GM13976 (cell line): ENCODE results near the gene SYVN1.

Experiments used
- DNase-seq: peaks from one replicate; pipeline ENCODE4 v3.0.0; 2012; ENCODE audit warnings: low spot score
- in situ Hi-C: fragments of 300-500 bp; cut with MboI; formaldehyde crosslinking; loops from one replicate; pipeline ENCODE4 v1.12.0; 2022; ENCODE audit warnings: low sequenced_read_pairs, mixed read lengths, inconsistent platforms; ENCODE audit not compliant: unreplicated experiment
- TF ChIP-seq, protein P1 (sequence below): IDR thresholded peaks from 2 replicates; pipeline ENCODE4 v1.5.1; 2012; ENCODE audit warnings: borderline replicate concordance, mild to moderate bottlenecking; ENCODE audit not compliant: insufficient read depth; ENCODE audit errors: extremely low read depth, missing control alignments, control extremely low read depth

Gene SYVN1

DNA sequence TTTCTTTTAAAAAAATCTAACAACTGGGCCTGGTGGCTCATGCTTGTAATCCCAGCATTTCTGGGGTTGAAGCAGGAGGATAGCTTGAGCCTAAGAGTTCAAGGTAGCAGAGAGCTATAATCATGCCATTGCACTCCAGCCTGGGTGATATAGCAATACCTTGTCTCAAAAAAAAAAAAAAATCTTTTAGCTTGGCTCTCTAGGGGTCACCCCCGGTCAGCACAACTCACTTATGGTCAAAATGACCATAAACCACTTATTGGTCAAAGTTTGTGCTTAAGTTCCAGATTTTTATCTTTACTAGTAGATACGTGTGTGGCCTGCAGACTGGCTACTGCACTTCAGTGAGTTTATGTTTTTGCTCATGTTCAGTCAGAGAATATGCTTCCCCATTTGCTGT lies 29.4 kb upstream of the SYVN1 start:
- TF ChIP-seq, protein P1, sequence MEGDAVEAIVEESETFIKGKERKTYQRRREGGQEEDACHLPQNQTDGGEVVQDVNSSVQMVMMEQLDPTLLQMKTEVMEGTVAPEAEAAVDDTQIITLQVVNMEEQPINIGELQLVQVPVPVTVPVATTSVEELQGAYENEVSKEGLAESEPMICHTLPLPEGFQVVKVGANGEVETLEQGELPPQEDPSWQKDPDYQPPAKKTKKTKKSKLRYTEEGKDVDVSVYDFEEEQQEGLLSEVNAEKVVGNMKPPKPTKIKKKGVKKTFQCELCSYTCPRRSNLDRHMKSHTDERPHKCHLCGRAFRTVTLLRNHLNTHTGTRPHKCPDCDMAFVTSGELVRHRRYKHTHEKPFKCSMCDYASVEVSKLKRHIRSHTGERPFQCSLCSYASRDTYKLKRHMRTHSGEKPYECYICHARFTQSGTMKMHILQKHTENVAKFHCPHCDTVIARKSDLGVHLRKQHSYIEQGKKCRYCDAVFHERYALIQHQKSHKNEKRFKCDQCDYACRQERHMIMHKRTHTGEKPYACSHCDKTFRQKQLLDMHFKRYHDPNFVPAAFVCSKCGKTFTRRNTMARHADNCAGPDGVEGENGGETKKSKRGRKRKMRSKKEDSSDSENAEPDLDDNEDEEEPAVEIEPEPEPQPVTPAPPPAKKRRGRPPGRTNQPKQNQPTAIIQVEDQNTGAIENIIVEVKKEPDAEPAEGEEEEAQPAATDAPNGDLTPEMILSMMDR = no peak
- DNase-seq = no peak
- in situ Hi-C loops = no loop called here

DNA sequence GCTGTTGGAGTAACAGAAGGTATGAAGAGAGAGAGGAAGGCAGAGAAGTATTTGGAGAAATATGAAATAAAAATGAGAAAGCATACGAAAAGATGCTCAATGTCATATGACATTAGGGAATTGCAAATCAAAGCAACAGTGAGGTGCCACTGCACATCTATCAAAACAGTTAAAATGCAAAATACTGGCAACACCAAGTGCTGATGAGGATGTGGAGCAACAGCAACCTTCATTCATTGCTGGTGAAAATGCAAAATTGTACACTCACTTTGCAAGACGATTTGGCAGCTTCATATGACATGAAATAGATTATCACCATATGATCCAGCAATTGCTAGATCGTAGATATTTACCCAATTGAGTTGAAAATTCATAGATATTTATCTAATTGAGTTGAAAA lies 26.3 kb upstream of the SYVN1 start:
- in situ Hi-C loops = no loop called here

DNA sequence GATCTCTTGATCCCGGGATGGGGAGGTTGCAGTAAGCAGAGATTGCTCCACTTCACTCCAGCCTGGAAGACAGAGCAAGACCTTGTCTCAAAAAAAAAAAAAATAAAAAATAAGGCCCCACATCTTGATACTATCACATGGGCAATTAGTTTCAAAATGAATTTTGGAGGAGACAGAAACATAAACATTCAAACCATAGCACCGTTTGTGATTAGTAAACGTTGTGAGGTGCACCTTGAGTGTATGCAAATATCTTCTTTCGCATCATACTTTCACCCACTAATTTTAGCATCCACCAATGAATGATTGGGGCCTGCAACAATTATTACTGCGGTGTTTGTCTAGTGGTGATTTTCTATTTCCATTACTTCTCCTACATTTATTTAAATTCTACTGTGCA lies 24.7 kb upstream of the SYVN1 start:
- in situ Hi-C loops = no loop called here
- TF ChIP-seq, protein P1 = no peak
- peak; percentile 57 for DNase-seq

More for the DNA sequence above, 26.3 kb upstream of the SYVN1 start:
- no peak for DNase-seq
- TF ChIP-seq, protein P1 = no peak

DNA sequence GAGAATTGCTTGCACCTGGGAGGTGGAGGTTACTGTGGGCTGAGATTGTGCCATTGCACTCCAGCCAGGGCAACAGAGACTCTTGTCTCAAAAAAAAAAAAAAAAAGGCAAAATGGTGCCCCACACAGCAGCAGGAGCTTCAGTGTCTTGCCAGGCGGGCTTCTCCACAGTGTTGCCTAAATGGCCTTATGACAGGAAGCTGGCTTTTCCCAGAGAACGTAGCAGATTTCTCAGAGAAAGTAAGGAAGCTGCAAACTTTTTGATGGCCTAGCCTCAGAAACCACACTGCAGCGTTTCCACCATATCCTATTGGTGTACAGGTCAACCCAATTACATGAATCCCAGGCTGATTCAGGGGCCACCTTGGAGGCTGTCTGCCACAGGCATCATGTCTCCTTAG lies 23.0 kb upstream of the SYVN1 start:
- in situ Hi-C loops = no loop called here
- no peak for DNase-seq
- TF ChIP-seq, protein P1 = no peak

DNA sequence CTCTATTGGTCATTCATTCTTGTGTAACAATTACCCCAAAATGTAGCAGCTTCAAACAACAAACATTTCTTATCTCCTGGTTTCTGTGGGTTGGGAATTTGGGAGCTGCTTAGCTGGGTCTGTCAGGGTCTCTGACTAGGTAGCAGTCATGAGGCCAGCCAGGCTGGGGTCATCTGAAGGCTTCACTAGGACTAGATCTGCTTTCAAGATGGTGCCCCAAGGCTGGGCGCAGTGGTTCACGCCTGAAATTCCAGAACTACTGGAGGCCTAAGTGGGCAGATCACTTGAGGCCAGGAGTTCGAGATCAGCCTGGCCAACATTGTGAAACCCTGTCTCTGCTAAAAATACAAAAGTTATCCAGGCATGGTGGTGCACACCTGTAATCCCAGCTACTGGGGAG lies 22.6 kb upstream of the SYVN1 start:
- in situ Hi-C loops = no loop called here
- TF ChIP-seq, protein P1 = no peak
- DNase-seq = no peak

DNA sequence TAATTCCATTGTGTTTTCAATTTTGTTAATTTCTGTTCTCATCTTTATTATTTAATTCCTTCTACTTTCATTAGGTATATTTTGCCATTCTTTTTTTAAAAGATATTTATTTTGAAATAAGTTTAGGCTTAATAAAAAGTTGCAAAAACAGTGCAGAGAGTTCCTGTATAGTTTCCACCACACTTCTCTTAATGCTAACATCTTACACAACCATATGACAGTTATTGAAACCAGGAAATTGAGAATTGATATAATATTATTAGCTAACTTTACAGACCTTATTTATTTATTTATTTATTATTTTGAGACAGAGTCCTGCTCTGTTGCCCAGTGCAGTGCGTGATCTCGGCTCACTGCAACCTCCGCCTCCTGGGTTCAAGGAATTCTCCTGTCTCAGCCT lies 21.9 kb upstream of the SYVN1 start:
- DNase-seq = no peak
- TF ChIP-seq, protein P1 = no peak
- in situ Hi-C loops = no loop called here

DNA sequence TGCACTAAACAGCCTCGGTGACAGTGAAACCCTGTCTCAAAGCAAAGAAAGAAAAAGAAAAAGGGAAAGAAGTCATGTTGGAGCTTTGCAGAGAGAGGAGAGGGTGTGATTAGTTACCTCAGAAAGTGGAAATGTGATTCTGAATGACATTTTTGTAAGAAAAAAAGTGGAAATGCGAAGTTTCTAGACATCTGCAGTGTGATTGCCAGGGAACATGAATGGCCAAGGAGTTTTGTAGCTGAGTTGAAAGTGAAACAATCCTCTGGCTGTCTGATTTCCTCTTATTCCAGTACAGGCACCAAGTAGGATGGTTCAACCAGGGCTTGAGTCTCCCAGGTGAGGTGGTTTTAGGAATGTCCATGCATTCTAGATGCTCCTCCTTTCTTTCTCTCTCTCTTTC lies 17.8 kb upstream of the SYVN1 start:
- TF ChIP-seq, protein P1 = no peak
- DNase-seq = no peak

More for the DNA sequence above, 17.8 kb upstream of the SYVN1 start:
- in situ Hi-C loops = no loop called here
